T-helper 1 cell (primary cell): Measurements from ENCODE around the gene GNL1.

ENCODE experiments used
- DNase-seq, 5 donors: peaks; one replicate each; pipeline ENCODE4 v3.0.0-alpha.2; 2012 to 2020
- total RNA-seq, 4 donors: gene quantifications; one replicate each; lab custom pipeline; 2026; lab: John Stamatoyannopoulos, UW

GNL1 gene, protein sequence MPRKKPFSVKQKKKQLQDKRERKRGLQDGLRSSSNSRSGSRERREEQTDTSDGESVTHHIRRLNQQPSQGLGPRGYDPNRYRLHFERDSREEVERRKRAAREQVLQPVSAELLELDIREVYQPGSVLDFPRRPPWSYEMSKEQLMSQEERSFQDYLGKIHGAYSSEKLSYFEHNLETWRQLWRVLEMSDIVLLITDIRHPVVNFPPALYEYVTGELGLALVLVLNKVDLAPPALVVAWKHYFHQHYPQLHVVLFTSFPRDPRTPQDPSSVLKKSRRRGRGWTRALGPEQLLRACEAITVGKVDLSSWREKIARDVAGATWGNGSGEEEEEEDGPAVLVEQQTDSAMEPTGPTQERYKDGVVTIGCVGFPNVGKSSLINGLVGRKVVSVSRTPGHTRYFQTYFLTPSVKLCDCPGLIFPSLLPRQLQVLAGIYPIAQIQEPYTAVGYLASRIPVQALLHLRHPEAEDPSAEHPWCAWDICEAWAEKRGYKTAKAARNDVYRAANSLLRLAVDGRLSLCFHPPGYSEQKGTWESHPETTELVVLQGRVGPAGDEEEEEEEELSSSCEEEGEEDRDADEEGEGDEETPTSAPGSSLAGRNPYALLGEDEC
- total RNA-seq, result 174 to 224 (median 195) reads per million in 4 donors

- peak; percentile 97 to 99 (median 98) for DNase-seq
Measured at GRCh38 chr6:30556066-30556905, at the start of gene GNL1. TSS of gene GNL1 (minus strand) at chr6:30556489. CDS start at chr6:30556203, 286 bp downstream.

DNA sequence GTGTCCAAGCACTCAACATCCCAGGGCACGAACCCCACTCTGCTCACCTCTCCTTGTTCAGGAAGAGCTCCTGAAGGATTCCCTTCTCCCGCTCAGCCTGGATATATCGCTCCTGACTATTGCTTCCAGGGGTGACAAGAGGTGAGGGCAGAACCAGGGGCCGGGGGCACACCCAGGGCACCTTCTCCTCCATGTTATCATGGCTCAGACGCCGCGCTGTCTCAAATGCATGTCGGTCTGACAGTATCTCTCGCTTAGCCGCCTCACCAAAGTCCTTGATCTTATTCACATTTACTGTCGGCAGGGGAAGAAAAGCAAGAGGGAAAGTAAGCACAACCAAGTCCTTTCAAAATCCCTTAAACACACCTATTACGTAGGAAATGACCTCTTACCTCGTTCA is 47.7 kb upstream of the GNL1 start:
- DNase-seq, result no peak

DNA sequence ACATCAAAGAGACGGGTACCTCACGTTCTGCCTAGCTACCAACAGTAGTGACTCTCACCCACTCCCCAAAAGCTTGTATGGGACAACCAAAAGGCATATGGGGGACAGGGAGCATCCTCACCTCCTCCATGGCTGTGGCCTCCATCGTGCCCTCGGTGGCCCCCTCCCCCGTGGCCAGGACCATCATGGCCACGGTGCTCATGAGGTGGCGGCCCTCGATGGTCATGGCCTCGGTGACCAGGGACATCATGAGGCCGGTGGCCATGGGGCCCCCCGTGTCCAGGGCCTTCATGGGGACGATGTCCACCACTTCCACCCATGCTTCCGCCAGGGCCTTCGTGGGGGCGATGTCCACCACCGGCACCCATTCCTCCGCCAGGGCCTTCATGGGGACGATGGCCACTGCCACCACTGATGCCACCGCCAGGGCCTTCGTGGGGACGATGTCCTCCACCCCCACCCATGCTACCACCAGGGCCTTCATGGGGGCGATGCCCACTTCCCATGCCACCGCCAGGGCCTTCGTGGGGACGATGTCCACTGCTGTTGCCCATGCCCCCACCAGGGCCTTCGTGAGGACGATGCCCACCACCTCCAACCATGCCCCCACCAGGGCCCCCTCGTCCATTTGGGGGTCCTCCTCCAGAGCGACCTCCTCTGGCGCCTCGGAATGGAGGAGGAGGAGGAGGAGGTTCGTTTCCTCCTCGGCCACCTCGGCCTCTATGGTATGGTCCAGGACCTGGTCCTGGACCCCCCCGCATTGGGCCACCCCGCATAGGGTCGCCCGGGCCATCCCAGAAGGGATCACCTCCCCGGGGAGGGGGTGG is 45.7 kb upstream of the GNL1 start:
- no peak for DNase-seq

- DNase-seq, result no peak
Measured at GRCh38 chr6:30601436-30601814, 45.1 kb upstream of the GNL1 start.

DNA sequence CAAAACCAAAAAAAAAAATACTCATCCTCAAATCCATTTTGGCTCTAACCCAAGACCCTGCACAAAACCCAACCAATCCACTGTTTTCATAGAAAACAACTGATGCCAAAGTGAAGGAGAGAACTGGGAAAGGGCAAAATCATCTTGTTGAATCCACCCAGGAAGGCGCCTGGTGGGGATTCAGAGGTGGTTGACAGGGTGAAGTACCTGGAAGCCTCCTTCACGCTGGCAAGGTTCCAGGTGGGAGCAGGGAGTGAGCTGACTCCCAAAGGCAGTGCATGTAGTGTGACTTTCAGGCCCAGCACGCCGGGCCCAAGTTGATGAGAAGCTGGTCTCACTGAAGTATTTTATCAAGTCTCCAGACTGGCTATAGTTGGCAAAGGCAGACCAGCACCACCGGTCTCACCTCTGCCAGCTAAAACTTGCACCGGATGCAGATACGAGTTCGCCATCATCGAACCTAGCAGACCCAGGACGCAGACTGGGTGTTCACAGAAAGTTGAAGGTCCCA is 44.2 kb upstream of the GNL1 start:
- no peak for DNase-seq

GRCh38 chr6:30599625-30600324 is 43.5 kb upstream of the GNL1 start:
- DNase-seq, result no peak

DNA sequence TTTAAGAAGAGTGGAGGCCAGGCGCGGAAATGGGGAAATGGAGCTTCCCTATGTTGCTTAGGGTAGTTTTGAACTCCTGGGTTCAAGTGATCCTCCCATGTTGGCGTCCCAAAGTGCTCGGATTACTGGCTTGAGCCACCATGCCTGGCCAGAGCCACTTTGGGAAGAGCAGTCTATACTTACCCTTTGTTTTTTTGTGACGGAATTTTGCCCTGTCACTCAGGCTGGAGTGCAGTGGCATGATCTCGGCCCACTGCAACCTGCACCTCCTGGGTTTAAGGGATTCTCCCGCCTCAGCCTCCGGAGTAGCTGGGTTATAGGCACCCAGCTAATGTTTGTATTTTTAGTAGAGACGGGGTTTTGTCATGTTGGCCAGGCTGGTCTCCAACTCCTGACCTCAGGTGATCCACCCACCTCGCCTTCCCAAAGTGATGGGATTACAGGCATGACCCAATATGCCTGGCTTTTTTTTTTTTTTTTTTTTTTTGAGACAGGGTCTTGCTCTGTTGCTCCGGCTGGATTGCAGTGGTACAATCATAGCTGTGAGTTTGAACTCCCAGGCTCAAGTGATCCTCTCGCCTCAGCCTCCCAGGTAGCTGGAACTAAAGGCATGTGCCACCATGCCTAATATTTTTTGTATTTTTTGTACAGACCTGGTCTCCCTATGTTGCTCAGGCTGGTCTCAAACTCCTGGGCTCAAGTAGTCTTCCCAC is 42.8 kb upstream of the GNL1 start:
- no peak for DNase-seq

GRCh38 chr6:30597315-30598144 is 41.2 kb upstream of the GNL1 start:
- peak; percentile 45 to 79 (median 68) for DNase-seq

GRCh38 chr6:30592287-30592686 is 36.0 kb upstream of the GNL1 start:
- no peak for DNase-seq

DNA sequence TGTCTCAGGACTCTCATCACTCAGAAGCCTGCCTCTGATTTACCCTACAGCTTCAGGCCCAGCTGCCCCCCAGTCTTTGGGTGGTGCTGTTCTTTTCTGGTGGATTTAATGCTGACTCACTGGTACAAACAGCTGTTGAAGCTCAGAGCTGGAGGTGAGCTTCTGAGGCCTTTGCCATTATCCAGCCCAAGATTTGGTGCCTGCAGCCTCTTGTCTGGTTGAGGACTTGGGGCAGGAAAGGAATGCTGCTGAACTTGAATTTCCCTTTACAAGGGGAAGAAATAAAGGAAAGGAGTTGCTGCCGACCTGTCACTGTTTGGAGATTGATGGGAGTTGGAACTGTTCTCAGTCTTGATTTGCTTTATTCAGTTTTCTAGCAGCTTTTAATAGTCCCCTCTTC is 34.7 kb upstream of the GNL1 start:
- no peak for DNase-seq

GRCh38 chr6:30590509-30590908 is 34.2 kb upstream of the GNL1 start:
- no peak for DNase-seq

DNA sequence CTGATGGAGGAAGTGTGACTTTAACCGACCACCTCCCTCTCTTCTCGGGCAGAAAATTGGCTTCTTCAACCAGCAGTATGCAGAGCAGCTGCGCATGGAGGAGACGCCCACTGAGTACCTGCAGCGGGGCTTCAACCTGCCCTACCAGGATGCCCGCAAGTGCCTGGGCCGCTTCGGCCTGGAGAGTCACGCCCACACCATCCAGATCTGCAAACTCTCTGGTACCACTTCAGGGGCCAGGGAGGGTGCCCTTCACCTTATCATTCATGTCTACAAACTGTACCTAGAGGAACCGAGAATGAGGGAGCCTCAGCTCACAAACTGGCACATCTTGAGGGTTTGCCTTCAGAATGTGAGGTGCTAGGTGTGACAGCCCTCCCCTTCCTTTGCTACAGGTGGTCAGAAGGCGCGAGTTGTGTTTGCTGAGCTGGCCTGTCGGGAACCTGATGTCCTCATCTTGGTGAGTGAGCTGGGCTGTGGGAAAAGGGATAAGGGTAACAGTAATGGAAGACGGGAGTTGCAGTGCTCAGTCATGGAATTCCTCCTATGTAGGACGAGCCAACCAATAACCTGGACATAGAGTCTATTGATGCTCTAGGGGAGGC is 33.6 kb upstream of the GNL1 start:
- DNase-seq, result no peak

DNA sequence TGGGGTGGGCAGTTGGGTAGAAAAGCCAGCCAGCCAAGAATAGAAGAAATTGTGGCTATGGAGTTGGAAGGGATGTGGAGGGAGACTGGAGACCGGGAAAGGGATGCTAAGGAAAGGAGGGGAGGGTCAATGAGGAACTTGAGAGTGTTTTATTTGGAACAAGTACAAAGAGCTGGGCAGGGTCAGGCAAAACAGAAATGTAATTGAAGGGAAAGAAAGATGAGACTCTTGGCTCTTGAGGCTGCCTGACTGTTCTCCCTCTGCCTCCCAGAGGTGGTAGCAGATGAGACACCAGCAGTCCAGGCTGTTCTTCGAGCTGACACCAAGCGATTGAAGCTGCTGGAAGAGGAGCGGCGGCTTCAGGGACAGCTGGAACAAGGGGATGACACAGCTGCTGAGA is 27.6 kb upstream of the GNL1 start:
- DNase-seq, result no peak

DNA sequence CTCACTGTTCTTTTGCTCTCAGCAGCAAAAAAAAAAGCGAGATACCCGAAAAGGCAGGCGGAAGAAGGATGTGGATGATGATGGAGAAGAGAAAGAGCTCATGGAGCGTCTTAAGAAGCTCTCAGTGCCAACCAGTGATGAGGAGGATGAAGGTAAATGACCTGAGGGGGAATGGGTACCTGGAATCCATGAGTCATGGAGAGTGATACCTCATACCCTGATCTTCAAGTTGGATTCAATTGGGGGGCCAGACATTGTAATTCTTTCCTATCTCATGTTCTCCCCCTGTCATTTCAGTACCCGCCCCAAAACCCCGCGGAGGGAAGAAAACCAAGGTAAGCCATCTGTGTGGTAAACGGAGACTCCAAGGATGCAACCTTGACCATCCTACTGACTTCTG is 21.8 kb upstream of the GNL1 start:
- no peak for DNase-seq

DNA sequence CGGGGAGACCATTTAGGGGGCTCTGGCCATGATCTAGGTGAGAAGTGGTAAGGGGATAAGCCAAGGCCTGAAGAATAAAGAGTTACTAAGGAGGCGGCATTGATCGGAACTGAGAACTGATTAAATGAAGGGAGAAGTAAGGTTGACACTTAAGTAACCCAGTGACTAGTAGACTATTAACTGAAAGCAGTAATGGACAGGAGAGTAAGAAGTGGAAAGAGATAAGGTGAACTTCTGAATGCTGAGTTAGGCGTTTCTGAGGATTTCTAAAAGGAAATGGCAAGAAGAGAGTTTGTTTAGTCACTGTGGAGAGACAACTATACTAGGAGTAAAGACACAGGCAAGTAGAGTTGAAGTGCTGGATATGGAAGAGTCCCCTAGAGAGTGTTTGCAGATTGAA is 16.8 kb upstream of the GNL1 start:
- no peak for DNase-seq

DNA sequence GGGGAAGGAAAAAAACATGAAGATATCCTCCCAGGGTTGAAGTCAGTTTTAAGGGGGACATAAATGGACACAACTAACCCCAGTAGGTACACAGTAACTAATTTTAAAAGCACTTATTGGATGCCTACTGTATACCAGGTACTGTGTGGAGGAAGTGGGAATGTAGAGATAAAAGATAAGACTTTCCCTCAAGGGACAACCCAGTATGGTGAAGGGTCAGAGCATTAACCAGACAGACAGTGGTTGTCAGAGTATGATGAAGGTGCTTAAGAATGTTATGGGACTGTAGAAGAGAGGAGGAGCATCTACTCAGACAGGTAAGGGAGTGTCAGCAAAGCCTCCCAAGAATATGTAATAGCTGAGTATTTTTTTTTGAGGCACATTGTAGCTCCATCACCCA is 15.9 kb upstream of the GNL1 start:
- DNase-seq, result no peak

- no peak for DNase-seq
Measured at GRCh38 chr6:30571762-30572082, 15.4 kb upstream of the GNL1 start.

DNA sequence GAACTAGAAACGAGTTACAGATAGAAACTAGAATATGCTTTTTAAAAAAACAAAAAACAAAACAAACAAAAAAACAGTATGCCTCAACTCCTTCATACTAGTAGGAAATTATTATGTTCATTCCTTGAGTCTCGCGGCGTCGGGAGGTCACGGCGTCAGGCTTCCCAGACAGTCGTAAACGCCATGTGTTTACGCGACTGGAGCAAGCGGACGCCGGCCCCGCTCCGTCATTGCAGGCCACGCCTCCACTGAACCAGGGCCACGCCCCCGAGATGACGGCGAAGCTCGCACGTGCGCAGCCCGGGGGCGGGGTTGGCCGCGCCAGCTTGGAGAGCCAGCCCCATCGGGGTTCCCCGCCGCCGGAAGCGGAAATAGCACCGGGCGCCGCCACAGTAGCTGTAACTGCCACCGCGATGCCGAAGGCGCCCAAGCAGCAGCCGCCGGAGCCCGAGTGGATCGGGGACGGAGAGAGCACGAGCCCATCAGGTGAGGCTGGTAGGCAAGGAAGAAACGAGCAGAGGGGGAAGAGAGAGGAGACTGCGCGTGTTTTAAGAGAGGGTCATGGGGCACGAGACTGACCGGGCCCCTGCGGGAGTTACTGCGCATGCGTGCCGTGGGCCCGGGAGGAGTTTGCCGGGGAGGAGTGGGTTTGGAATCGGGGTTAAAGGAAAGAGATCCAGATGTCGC is 14.9 kb upstream of the GNL1 start, which contains the start of gene ABCF1:
Gene ABCF1, plus strand, starts transcription at position 368 of the 687 bp plus-strand sequence. Its CDS starts 46 bp downstream, at position 414.
- DNase-seq, result peak; percentile 98 to 100 (median 99)

- DNase-seq, result no peak
Measured at GRCh38 chr6:30570740-30571074, 14.4 kb upstream of the GNL1 start.
